OCI-LY3 (cell line): ENCODE measurements around the gene GRIK4.

Experiments
- EZH2phosphoT487 ChIP-seq: fragments of 200-600 bp; shearing (Covaris generic); IDR thresholded peaks from 2 replicates; pipeline ENCODE4 v1.6.1; 2018; ENCODE audit warnings: antibody characterized with exemption, mixed run types, low read depth
- TF ChIP-seq, protein P1 (sequence below): fragments of 200-600, 300-600 bp; sonication (generic); IDR thresholded peaks from 2 replicates; pipeline ENCODE4 v1.5.1; 2014; ENCODE audit warnings: antibody characterized with exemption, low read length, low read depth

DNA sequence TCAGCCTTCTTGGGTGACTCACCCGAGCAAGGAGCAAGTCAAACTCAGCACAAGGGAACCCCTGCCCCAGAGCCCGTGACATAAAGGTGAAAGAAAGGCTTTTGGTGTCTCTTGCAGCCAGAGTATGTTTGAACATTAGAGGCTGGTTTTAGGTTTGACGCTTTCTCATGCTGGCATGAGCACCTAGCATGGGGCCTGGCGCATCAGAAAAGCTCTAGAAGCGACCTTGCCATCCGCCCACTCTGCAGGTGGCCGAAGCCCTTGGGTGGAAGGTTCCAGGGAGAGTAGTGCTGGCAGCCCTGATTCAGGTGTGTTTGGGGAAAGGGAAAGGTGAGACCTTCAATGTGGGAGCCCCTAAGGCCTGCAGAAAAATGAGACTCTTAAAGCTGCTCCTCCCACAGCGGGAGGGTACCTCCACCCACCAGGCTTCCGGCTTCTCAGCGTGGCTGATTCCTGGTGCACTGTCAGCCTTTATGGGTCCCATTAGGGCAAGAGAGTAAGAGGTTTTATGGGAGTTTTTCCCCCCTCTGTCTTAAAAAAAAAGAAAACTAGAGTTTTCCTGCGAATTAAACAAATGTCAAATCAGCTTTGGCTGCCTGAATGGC, 88.4 kb downstream of the GRIK4 start:
- TF ChIP-seq, protein P1, sequence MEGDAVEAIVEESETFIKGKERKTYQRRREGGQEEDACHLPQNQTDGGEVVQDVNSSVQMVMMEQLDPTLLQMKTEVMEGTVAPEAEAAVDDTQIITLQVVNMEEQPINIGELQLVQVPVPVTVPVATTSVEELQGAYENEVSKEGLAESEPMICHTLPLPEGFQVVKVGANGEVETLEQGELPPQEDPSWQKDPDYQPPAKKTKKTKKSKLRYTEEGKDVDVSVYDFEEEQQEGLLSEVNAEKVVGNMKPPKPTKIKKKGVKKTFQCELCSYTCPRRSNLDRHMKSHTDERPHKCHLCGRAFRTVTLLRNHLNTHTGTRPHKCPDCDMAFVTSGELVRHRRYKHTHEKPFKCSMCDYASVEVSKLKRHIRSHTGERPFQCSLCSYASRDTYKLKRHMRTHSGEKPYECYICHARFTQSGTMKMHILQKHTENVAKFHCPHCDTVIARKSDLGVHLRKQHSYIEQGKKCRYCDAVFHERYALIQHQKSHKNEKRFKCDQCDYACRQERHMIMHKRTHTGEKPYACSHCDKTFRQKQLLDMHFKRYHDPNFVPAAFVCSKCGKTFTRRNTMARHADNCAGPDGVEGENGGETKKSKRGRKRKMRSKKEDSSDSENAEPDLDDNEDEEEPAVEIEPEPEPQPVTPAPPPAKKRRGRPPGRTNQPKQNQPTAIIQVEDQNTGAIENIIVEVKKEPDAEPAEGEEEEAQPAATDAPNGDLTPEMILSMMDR, result no peak
- TF ChIP-seq EZH2phosphoT487, result no peak
